Measurements from ENCODE around the gene GAB3. TPM values are rescaled to one million over a fixed set of nuclear protein-coding genes. Genes with fewer than 3 reads are reported as not detected.
A peak's percentile ranks its signal among the peaks of the same experiment; 100 is the strongest.

The GAB3 gene
- total and polyA plus RNA-seq, 9 of the 15 experiments (the other 6 are each of a cell fraction or from before 2014, with no cell fraction given) = 16.1 to 31.4 (median 20.2) TPM

DNA sequence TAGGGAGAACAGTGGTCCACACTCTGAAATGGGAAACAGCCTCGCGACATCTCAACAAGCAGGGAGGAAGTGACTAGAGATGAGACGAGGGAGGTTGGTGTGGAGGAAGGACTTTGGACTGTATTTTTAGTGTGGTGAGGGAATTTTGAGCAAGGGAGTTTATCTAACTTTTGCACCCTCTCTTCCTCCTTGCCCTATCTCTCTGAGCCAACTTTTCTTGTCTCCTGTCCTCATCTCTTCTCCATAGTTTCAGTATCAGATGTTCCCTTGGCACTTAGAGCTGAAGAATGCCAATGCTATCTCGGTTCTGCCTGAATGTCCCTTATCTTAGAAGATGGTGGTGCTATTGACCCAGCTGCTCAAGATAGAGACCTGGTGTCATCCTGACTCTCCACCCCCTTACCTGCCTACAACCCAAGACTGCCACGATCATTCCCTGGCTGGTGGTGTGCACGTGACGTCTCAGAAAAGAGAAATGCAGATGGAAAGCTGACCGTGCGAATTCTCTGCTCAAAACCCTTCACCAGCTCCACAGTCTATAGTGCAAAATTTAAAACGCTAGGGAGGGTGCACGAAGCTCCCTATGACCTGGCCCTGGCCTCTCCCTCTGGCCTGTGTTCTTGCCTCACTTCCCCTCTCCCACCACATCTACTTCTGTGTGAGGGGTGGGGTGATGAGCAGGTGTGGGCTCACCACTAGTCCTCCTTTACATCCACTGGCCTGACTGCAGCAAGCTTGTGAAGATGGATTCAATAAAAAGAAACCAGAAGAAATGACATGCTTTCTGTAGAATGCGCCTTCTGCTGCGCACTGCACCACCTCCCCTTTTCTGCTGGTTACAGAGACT, 33.5 kb upstream of the GAB3 start (continued):
- TF ChIP-seq NR2C2 (CRISPR knock-in tag; IDR thresholded peaks at IDR 0.05) (no peak), NR2C2 (tag; IDR thresholded peaks at IDR 0.05) (no peak), FIP1L1 (IDR thresholded peaks at IDR 0.05; ENCODE audit: low read depth, low read length, poor library complexity, severe bottlenecking) (no peak), ZFPM2 (CRISPR knock-in tag; IDR thresholded peaks at IDR 0.05) (no peak), ETV6 (IDR thresholded peaks at IDR 0.05; ENCODE audit: borderline replicate concordance in 1 of 2, low read depth in 2 of 2, low read length in 1 of 2) (no peak), ETV6 (CRISPR knock-in tag; IDR thresholded peaks at IDR 0.05; ENCODE audit: borderline replicate concordance) (no peak), ZBED1 (IDR thresholded peaks at IDR 0.05) (no peak), SNRNP70 (optimal IDR thresholded peaks at IDR 0.05; ENCODE audit: low read depth, low read length) (no peak), ZNF561 (CRISPR knock-in tag; conservative IDR thresholded peaks at IDR 0.05) (no peak), ARID2 (IDR thresholded peaks at IDR 0.05) (no peak), ETS2 (tag; IDR thresholded peaks at IDR 0.05; ENCODE audit: borderline replicate concordance, poor library complexity, severe bottlenecking) (no peak), CTCFL (IDR thresholded peaks at IDR 0.05; ENCODE audit: borderline replicate concordance, insufficient read depth, low read depth, low read length, poor library complexity, severe bottlenecking) (no peak), ZFP36 (IDR thresholded peaks at IDR 0.05; ENCODE audit: low read depth, low read length, partially characterized antibody) (peak; percentile 35), ZNF316 (IDR thresholded peaks at IDR 0.05) (peak; percentile 77), NRF1 (conservative IDR thresholded peaks at IDR 0.05 in 1 of 2, IDR thresholded peaks at IDR 0.05 in 1 of 2) (no peak), JUNB (CRISPR knock-in tag; conservative IDR thresholded peaks at IDR 0.05) (no peak), ARID3A (IDR thresholded peaks at IDR 0.05; ENCODE audit: borderline replicate concordance, low read depth, low read length) (no peak), ZFX (CRISPR knock-in tag; IDR thresholded peaks at IDR 0.05) (no peak), KLF6 (CRISPR knock-in tag; IDR thresholded peaks at IDR 0.05; ENCODE audit: borderline replicate concordance) (no peak), ZNF436 (CRISPR knock-in tag; IDR thresholded peaks at IDR 0.05) (no peak), ZNF696 (CRISPR knock-in tag; conservative IDR thresholded peaks at IDR 0.05) (no peak), TOE1 (IDR thresholded peaks at IDR 0.05; ENCODE audit: borderline replicate concordance) (no peak), TOE1 (CRISPR knock-in tag; IDR thresholded peaks at IDR 0.05; ENCODE audit: borderline replicate concordance, low read depth) (no peak), BDP1 (IDR thresholded peaks at IDR 0.05; ENCODE audit: insufficient read depth, insufficient read length) (no peak), RBM17 (IDR thresholded peaks at IDR 0.05; ENCODE audit: borderline replicate concordance, low read depth, low read length) (no peak)
- TF ChIP-seq, protein P1, sequence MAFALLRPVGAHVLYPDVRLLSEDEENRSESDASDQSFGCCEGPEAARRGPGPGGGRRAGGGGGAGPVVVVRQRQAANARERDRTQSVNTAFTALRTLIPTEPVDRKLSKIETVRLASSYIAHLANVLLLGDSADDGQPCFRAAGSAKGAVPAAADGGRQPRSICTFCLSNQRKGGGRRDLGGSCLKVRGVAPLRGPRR (CRISPR knock-in tag; IDR thresholded peaks at IDR 0.05) = no peak

Data from K562 (cell line).